Adrenal gland (tissue), 5 donors: ENCODE data around the gene DNAH2.

Experiments used
- POLR2A ChIP-seq, 2 donors: fragments of 450-650 bp; IDR thresholded peaks; one replicate each; pipeline ENCODE4 v1.6.1; 2017; ENCODE audit warnings: antibody characterized with exemption in 2 of 2, mild to moderate bottlenecking in 2 of 2, moderate library complexity in 1 of 2
- TF ChIP-seq, protein P1 (sequence below), 6 experiments: fragments of 450-650 bp in 4 of 6; fragments of 200-600 bp in 2 of 6; sonication (generic) in 1 of 6; IDR thresholded peaks; 1 replicate in 5 of 6; 2 replicates in 1 of 6; pipeline versions ENCODE4 v1.5.1 to v1.8.0; 2016 to 2021; ENCODE audit warnings: antibody characterized with exemption in 6 of 6, mild to moderate bottlenecking in 2 of 6, moderate library complexity in 1 of 6
- donor health status: DM: no; HTN: no; CAD: no.

DNA sequence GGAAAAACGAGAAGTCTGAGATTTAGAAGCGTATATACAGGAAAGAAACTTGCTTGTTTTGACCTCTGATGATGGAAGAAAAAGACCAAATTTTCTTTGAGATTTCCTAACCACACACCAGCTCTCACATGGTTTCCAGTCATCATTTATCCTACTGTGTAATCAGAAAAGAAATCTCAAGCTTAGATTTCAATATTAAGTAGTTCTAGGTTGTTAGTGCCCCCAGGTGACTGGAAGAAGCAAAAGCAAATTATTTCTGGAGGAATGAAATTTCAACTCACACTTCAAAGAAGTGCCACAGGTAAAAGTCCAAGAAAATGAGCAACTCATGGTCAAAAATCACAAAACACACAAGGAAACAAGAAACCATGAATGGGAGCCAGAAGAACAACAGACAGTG, 64.7 kb downstream of the DNAH2 start:
- no peak for TF ChIP-seq POLR2A (IDR thresholded peaks at IDR 0.05)
- TF ChIP-seq, protein P1, sequence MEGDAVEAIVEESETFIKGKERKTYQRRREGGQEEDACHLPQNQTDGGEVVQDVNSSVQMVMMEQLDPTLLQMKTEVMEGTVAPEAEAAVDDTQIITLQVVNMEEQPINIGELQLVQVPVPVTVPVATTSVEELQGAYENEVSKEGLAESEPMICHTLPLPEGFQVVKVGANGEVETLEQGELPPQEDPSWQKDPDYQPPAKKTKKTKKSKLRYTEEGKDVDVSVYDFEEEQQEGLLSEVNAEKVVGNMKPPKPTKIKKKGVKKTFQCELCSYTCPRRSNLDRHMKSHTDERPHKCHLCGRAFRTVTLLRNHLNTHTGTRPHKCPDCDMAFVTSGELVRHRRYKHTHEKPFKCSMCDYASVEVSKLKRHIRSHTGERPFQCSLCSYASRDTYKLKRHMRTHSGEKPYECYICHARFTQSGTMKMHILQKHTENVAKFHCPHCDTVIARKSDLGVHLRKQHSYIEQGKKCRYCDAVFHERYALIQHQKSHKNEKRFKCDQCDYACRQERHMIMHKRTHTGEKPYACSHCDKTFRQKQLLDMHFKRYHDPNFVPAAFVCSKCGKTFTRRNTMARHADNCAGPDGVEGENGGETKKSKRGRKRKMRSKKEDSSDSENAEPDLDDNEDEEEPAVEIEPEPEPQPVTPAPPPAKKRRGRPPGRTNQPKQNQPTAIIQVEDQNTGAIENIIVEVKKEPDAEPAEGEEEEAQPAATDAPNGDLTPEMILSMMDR (IDR thresholded peaks at IDR 0.05), result peak in 4 of 6 experiments; percentile 8 to 40 (median 22)
